Adrenal gland (tissue), 12 donors: Measurements from ENCODE around the gene ALG2. TPM values are rescaled to one million over a fixed set of nuclear protein-coding genes. Genes with fewer than 3 reads are reported as not detected.

Experiments used
- DNase-seq, 7 donors: peaks; one replicate each; pipeline ENCODE4 v3.0.0-alpha.2; 2019 to 2020
- H3K27ac ChIP-seq, 5 donors: fragments of 200-600 bp; sonication (generic) in 4 of 5; 1 replicate in 3 of 5; 2 replicates in 2 of 5; pipeline versions ENCODE4 v1.5.1 to v1.8.0; 2016 to 2020; ENCODE audit warnings: mild to moderate bottlenecking in 1 of 5
- H3K27me3 ChIP-seq: fragments of 200-600 bp; 2 replicates; pipeline ENCODE4 v1.8.0; 2021
- H3K36me3 ChIP-seq, 2 donors: fragments of 200-600 bp; replicated peaks in 1 of 2; 1 replicate in 1 of 2; 2 replicates in 1 of 2; pipeline versions ENCODE4 v1.5.1 to v1.8.0; 2018 to 2022
- H3K4me1 ChIP-seq, 2 donors: fragments of 200-600 bp; replicated peaks in 1 of 2; 1 replicate in 1 of 2; 2 replicates in 1 of 2; pipeline versions ENCODE4 v1.5.1 to v1.8.0; 2018 to 2021
- H3K4me3 ChIP-seq, 4 donors: fragments of 200-600 bp; sonication (generic) in 3 of 4; one replicate each; pipeline ENCODE4 v1.5.1; 2016 to 2018
- H3K9me3 ChIP-seq, 3 donors: fragments of 200-600 bp; sonication (generic) in 1 of 3; replicated peaks in 1 of 3; 1 replicate in 2 of 3; 2 replicates in 1 of 3; pipeline versions ENCODE4 v1.5.1 to v1.8.0; 2016 to 2021
- CTCF ChIP-seq, 6 experiments: fragments of 450-650 bp in 4 of 6; fragments of 200-600 bp in 2 of 6; sonication (generic) in 1 of 6; IDR thresholded peaks; 1 replicate in 5 of 6; 2 replicates in 1 of 6; pipeline versions ENCODE4 v1.5.1 to v1.8.0; 2016 to 2021; ENCODE audit warnings: antibody characterized with exemption in 6 of 6, mild to moderate bottlenecking in 2 of 6, moderate library complexity in 1 of 6
- POLR2A ChIP-seq, 2 donors: fragments of 450-650 bp; IDR thresholded peaks; one replicate each; pipeline ENCODE4 v1.6.1; 2017; ENCODE audit warnings: antibody characterized with exemption in 2 of 2, mild to moderate bottlenecking in 2 of 2, moderate library complexity in 1 of 2
- WGBS, 4 donors: extraction: QIAGEN DNeasy Blood & Tissue Kit in 2 of 4; methylation state at CpG; one replicate each; pipeline versions ENCODE4 v1.1.5 to v1.1.7; 2013 to 2017; 5-methylcytosine and 5-hydroxymethylcytosine counted together
- intact Hi-C, 2 donors: fragments of 100-400 bp; cut with DNase I; formaldehyde crosslinking; loops; one replicate each; pipeline versions ENCODE4 v1.14.1 to v1.15.0; 2022 to 2023
- polyA plus RNA-seq, 3 donors: library from polyadenylated mRNA; stranded (reverse); fragments of 200-250 nt in 2 of 3; fragments of 350-450 nt in 1 of 3; fragmentation: Illumina TruSeq in 1 of 3; extraction: RNeasy Lipid Tissue Mini Kit (QIAGEN cat#74804) in 1 of 3; gene quantifications; one replicate each; pipeline ENCODE4 v1.2.3, GENCODE V29; 2013 to 2014
- total RNA-seq, 9 donors: library from RNA; depleted of rRNA in 4 of 9; stranded (reverse); fragments of >200 nt in 4 of 9; fragments of 120-200 nt in 1 of 9; fragmentation: NEBNext Ultra II Directional in 1 of 9; extraction: Animal tissue kit (Norgen Biotek cat#: 25700) in 1 of 9; gene quantifications; one replicate each; pipeline versions ENCODE4 v1.1.0 to v1.2.4, GENCODE V29; 2013 to 2023
- donor health status: healthy with polysubstance abuse.
- donor health status: Bipolar disorder and iron deficiency.
- donor health status: DM: yes; HTN: yes; CAD: no.
- donor health status: DM: no; HTN: no; CAD: no.
- donor health status: DM: no; HTN: no; CAD: no.
- donor health status: DM: yes; HTN: yes; CAD: no.

Gene ALG2
- total and polyA plus RNA-seq, 12 donors, result 19.2 to 144 (median 60.8) TPM

- TF ChIP-seq POLR2A (IDR thresholded peaks at IDR 0.05), result no peak
- no peak for TF ChIP-seq CTCF (IDR thresholded peaks at IDR 0.05)
- no peak overlapping the region for H3K27ac ChIP-seq
- H3K36me3 ChIP-seq, result no peaks in the 10 kb centered on the region
- intact Hi-C loops, result loop anchor here in 1 of 2 donors (10.0 kb wide), 1 partner anchor 1417 kb away; no protein-coding TSS in a partner anchor
- H3K9me3 ChIP-seq, result no peaks in the 10 kb centered on the region
- 83 to 91% (median 89%) methylated on average over 8 of the region's 8 CpGs for WGBS, 4 donors
- no peaks in the 10 kb centered on the region for H3K27me3 ChIP-seq
- DNase-seq, result no peak
- no peak overlapping the region for H3K4me3 ChIP-seq
- H3K4me1 ChIP-seq, result no peaks in the 10 kb centered on the region
These were observed 44.0 kb downstream of the ALG2 start for GRCh38 chr9:99177576-99178366.

- Histone ChIP-seq H3K4me1 (no peaks in the 10 kb centered on the region), H3K27ac (no peak overlapping the region), H3K9me3 (no peaks in the 10 kb centered on the region), H3K27me3 (no peaks in the 10 kb centered on the region), H3K4me3 (no peak overlapping the region), H3K36me3 (no peaks in the 10 kb centered on the region)
- intact Hi-C loops, result loop anchor here in 1 of 2 donors (10.0 kb wide), 1 partner anchor 1418 kb away; no protein-coding TSS in a partner anchor
- no peak for DNase-seq
- WGBS, 4 donors, result 58 to 71% (median 64%) methylated on average over 4 of the region's 4 CpGs
- TF ChIP-seq CTCF (IDR thresholded peaks at IDR 0.05) (no peak), POLR2A (IDR thresholded peaks at IDR 0.05) (no peak)
These were observed 45.2 kb downstream of the ALG2 start for GRCh38 chr9:99176527-99177013.

GRCh38 chr9:99173570-99174504 is 47.9 kb downstream of the ALG2 start:
- DNase-seq, result no peak
- no peaks in the 10 kb centered on the region for H3K9me3 ChIP-seq
- no peaks in the 10 kb centered on the region for H3K36me3 ChIP-seq
- intact Hi-C loops, result loop anchor here in 1 of 2 donors (10.0 kb wide), 1 partner anchor 1421 kb away; no protein-coding TSS in a partner anchor
- no peak overlapping the region for H3K27ac ChIP-seq
- no peak overlapping the region for H3K4me3 ChIP-seq
- 78 to 83% (median 82%) methylated on average over 10 of the region's 10 CpGs for WGBS, 4 donors
- TF ChIP-seq POLR2A (IDR thresholded peaks at IDR 0.05) (no peak), CTCF (IDR thresholded peaks at IDR 0.05) (no peak)
- no peaks in the 10 kb centered on the region for H3K27me3 ChIP-seq
- H3K4me1 ChIP-seq, result no peaks in the 10 kb centered on the region
